ENCODE results near the gene TSHZ1.

DNA sequence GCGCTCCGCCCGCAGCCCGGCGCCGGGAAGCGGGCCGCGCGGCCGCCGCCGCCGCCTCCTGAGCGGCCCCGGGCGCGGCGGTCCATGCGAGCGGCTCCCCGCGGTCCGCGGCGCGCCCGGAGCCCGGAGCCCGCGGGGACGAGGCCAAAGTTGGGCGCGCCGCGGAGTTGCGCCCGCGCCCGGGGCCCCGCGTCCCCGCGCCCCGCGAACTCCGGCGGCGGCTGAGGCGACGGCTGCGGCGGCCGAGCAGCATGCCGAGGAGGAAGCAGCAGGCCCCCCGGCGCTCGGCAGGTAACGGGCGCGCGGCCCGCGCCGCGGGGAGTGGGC, 992 bp downstream of the TSHZ1 start:
- TF ChIP-seq TEAD4 (IDR thresholded peaks at IDR 0.05; ENCODE audit: borderline replicate concordance, insufficient read depth) (no peak), CTCF (IDR thresholded peaks at IDR 0.05) (no peak), GATA2 (CRISPR knock-in tag; IDR thresholded peaks at IDR 0.05) (no peak), POLR2AphosphoS5 (IDR thresholded peaks at IDR 0.05; ENCODE audit: low read depth, low read length) (no peak), EZH2phosphoT487 (IDR thresholded peaks at IDR 0.05; ENCODE audit: borderline replicate concordance, low read depth) (no peak), RAD21 (IDR thresholded peaks at IDR 0.05; ENCODE audit: low read length) (no peak), NFIC (IDR thresholded peaks at IDR 0.05; ENCODE audit: borderline replicate concordance) (no peak), GABPA (IDR thresholded peaks at IDR 0.05; ENCODE audit: low read depth) (no peak), EP300 (IDR thresholded peaks at IDR 0.05; ENCODE audit: borderline replicate concordance in 1 of 2, low read depth in 1 of 2, low read length in 1 of 2) (no peak), RCOR1 (IDR thresholded peaks at IDR 0.05; ENCODE audit: low read length) (no peak), ELF1 (IDR thresholded peaks at IDR 0.05) (no peak)
- TF ChIP-seq, protein P1, sequence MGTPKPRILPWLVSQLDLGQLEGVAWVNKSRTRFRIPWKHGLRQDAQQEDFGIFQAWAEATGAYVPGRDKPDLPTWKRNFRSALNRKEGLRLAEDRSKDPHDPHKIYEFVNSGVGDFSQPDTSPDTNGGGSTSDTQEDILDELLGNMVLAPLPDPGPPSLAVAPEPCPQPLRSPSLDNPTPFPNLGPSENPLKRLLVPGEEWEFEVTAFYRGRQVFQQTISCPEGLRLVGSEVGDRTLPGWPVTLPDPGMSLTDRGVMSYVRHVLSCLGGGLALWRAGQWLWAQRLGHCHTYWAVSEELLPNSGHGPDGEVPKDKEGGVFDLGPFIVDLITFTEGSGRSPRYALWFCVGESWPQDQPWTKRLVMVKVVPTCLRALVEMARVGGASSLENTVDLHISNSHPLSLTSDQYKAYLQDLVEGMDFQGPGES (IDR thresholded peaks at IDR 0.05; ENCODE audit: low read depth, low read length) = no peak
- TF ChIP-seq, protein P2, sequence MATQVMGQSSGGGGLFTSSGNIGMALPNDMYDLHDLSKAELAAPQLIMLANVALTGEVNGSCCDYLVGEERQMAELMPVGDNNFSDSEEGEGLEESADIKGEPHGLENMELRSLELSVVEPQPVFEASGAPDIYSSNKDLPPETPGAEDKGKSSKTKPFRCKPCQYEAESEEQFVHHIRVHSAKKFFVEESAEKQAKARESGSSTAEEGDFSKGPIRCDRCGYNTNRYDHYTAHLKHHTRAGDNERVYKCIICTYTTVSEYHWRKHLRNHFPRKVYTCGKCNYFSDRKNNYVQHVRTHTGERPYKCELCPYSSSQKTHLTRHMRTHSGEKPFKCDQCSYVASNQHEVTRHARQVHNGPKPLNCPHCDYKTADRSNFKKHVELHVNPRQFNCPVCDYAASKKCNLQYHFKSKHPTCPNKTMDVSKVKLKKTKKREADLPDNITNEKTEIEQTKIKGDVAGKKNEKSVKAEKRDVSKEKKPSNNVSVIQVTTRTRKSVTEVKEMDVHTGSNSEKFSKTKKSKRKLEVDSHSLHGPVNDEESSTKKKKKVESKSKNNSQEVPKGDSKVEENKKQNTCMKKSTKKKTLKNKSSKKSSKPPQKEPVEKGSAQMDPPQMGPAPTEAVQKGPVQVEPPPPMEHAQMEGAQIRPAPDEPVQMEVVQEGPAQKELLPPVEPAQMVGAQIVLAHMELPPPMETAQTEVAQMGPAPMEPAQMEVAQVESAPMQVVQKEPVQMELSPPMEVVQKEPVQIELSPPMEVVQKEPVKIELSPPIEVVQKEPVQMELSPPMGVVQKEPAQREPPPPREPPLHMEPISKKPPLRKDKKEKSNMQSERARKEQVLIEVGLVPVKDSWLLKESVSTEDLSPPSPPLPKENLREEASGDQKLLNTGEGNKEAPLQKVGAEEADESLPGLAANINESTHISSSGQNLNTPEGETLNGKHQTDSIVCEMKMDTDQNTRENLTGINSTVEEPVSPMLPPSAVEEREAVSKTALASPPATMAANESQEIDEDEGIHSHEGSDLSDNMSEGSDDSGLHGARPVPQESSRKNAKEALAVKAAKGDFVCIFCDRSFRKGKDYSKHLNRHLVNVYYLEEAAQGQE (IDR thresholded peaks at IDR 0.05; ENCODE audit: low read depth, low read length) = no peak
- TF ChIP-seq, protein P3, sequence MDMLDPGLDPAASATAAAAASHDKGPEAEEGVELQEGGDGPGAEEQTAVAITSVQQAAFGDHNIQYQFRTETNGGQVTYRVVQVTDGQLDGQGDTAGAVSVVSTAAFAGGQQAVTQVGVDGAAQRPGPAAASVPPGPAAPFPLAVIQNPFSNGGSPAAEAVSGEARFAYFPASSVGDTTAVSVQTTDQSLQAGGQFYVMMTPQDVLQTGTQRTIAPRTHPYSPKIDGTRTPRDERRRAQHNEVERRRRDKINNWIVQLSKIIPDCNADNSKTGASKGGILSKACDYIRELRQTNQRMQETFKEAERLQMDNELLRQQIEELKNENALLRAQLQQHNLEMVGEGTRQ (IDR thresholded peaks at IDR 0.05; ENCODE audit: borderline replicate concordance, low read depth, low read length) = no peak

Data from SK-N-SH (cell line).